SH-SY5Y (cell line): ENCODE measurements around the gene CD3G.

Experiments
- GATA2 ChIP-seq: IDR thresholded peaks from 2 replicates; pipeline ENCODE4 v1.6.1; 2011; ENCODE audit warnings: mild to moderate bottlenecking, low read depth, low read length
- GATA3 ChIP-seq: IDR thresholded peaks from 2 replicates; pipeline ENCODE4 v1.6.1; 2011; ENCODE audit warnings: low read depth, mild to moderate bottlenecking, low read length, moderate library complexity

DNA sequence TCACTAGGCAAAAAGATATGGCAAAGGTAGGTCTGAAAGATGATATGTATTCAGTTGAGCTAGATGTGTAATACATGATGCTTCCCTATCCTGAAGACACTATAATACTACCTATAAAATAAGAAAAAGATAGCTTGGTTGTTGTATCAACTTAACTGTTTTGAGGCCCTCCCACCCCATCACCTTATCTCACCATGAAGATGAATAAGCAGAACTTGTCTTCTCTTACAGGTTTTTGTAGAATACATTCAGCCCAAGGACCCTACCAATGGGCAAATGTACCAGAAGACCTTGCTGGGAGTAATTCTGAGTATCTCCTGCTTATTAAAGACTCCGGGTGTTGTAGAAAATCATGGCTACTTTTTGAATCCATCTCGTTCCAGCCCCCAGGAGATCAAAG lies 29.1 kb downstream of the CD3G start:
- TF ChIP-seq GATA2 (no peak), GATA3 (no peak)
